HL-60 (cell line): ENCODE data around the gene ADM2.
"Not testable (repeated sequence)": the region's sequence is repeated elsewhere in the genome, so short reads cannot be mapped to it uniquely, and the experiment has no call there.

Source experiments
- DNase-seq, 2 experiments: peaks; one replicate each; pipeline ENCODE4 v3.0.0-alpha.2; 2010 to 2020; ENCODE audit warnings: low read depth in 1 of 2, low spot score in 1 of 2
- H3K27ac ChIP-seq: fragments of 250-450 bp; sonication (Bioruptor Pico); replicated peaks from 2 replicates; pipeline ENCODE4 v1.5.1; 2020; ENCODE audit warnings: mild to moderate bottlenecking, moderate library complexity
- H3K27me3 ChIP-seq: fragments of 250-450 bp; sonication (Bioruptor Pico); 2 replicates; pipeline ENCODE4 v1.5.1; 2021; ENCODE audit warnings: mild to moderate bottlenecking, moderate library complexity; ENCODE audit not compliant: insufficient read depth, poor library complexity, severe bottlenecking
- H3K4me3 ChIP-seq: replicated peaks from 2 replicates; pipeline ENCODE4 v1.5.1; 2011; ENCODE audit warnings: mild to moderate bottlenecking, control low read depth, low read length; ENCODE audit not compliant: insufficient read depth
- CTCF ChIP-seq: IDR thresholded peaks from one replicate; pipeline ENCODE4 v1.5.1; 2011; ENCODE audit warnings: low read length, control low read depth, inconsistent platforms; ENCODE audit not compliant: insufficient read depth
- GABPA ChIP-seq: IDR thresholded peaks from 2 replicates; pipeline ENCODE4 v1.6.1; 2012; ENCODE audit warnings: low read depth
- POLR2AphosphoS5 ChIP-seq: IDR thresholded peaks from 2 replicates; pipeline ENCODE4 v1.6.1; 2012; ENCODE audit warnings: low read depth
- REST ChIP-seq: IDR thresholded peaks from 2 replicates; pipeline ENCODE4 v1.6.1; 2012; ENCODE audit warnings: low read depth; ENCODE audit not compliant: insufficient replicate concordance
- SPI1 ChIP-seq: IDR thresholded peaks from 2 replicates; pipeline ENCODE4 v1.6.1; 2012; ENCODE audit warnings: low read depth, mild to moderate bottlenecking, borderline replicate concordance

Gene ADM2

GRCh38 chr22:50517495-50518260 lies 36.3 kb downstream of the ADM2 start:
- TF ChIP-seq POLR2AphosphoS5, result no peak
- no peak for TF ChIP-seq REST
- no peak for TF ChIP-seq GABPA
- TF ChIP-seq SPI1, result no peak
- no peak for TF ChIP-seq CTCF
- no peak overlapping the region for H3K27ac ChIP-seq

GRCh38 chr22:50518606-50519005 lies 37.3 kb downstream of the ADM2 start:
- no peak for DNase-seq
- TF ChIP-seq SPI1, result no peak
- TF ChIP-seq REST, result no peak
- no peak for TF ChIP-seq GABPA
- no peak for TF ChIP-seq CTCF
- TF ChIP-seq POLR2AphosphoS5, result no peak
- H3K27me3 ChIP-seq, result no peaks in the 10 kb centered on the region
- no peak overlapping the region for H3K4me3 ChIP-seq
- H3K27ac ChIP-seq, result no peak overlapping the region

More at GRCh38 chr22:50517495-50518260, 36.3 kb downstream of the ADM2 start:
- Histone ChIP-seq H3K4me3 (no peak overlapping the region), H3K27me3 (no peaks in the 10 kb centered on the region)
- no peak for DNase-seq

GRCh38 chr22:50519151-50519550 lies 37.8 kb downstream of the ADM2 start:
- Histone ChIP-seq H3K27ac (no peak overlapping the region), H3K27me3 (no peaks in the 10 kb centered on the region), H3K4me3 (no peak overlapping the region)
- TF ChIP-seq REST (no peak), CTCF (no peak)
- DNase-seq, result no peak

- H3K27ac ChIP-seq, H3K4me3 ChIP-seq, DNase-seq, H3K27me3 ChIP-seq: not testable (repeated sequence)
Observed at GRCh38 chr22:50520184-50520583, 38.8 kb downstream of the ADM2 start.
